SK-N-SH treated with all-trans-retinoic acid at 6 μM for 48 hours (cell line): ENCODE measurements around the gene ENPP3.

ENCODE experiments used
- ATAC-seq: fragments of 200-7000 bp; cut with Tn5 transposase; 3 replicates; pipeline ENCODE4 v1.9.1; 2020; ENCODE audit warnings: mild to moderate bottlenecking, moderate library complexity
- ARNTL ChIP-seq: fragments of 450-650 bp; formaldehyde crosslinking; IDR thresholded peaks from 2 replicates; pipeline ENCODE4 v1.5.0; 2020; ENCODE audit warnings: low read depth, mild to moderate bottlenecking, moderate library complexity, borderline replicate concordance
- BACH2 ChIP-seq: fragments of 250-450 bp; sonication (Bioruptor Pico); IDR thresholded peaks from 2 replicates; pipeline ENCODE4 v1.9.0; 2021; ENCODE audit warnings: mild to moderate bottlenecking, borderline replicate concordance
- CSDC2 ChIP-seq: fragments of 250-450 bp; sonication (Bioruptor Pico); IDR thresholded peaks from 2 replicates; pipeline ENCODE4 v1.5.0; 2020; ENCODE audit warnings: mild to moderate bottlenecking, moderate library complexity
- ESRRG ChIP-seq: fragments of 250-450 bp; sonication (Bioruptor Pico); IDR thresholded peaks from 2 replicates; pipeline ENCODE4 v1.6.1; 2021; ENCODE audit warnings: mild to moderate bottlenecking
- GLIS3 ChIP-seq: fragments of 250-450 bp; sonication (Bioruptor Pico); IDR thresholded peaks from 2 replicates; pipeline ENCODE4 v1.5.0; 2020; ENCODE audit warnings: mild to moderate bottlenecking, moderate library complexity
- ISL1 ChIP-seq: fragments of 250-450 bp; sonication (Bioruptor Pico); IDR thresholded peaks from 2 replicates; pipeline ENCODE4 v2.1.2; 2022; ENCODE audit warnings: mild to moderate bottlenecking, moderate library complexity
- OSR1 ChIP-seq: fragments of 250-450 bp; sonication (Bioruptor Pico); IDR thresholded peaks from 2 replicates; pipeline ENCODE4 v1.8.0; 2022; ENCODE audit warnings: moderate library complexity, mild to moderate bottlenecking, inconsistent platforms
- PPARA ChIP-seq: fragments of 250-450 bp; sonication (Bioruptor Pico); IDR thresholded peaks from 2 replicates; pipeline ENCODE4 v1.5.0; 2020; ENCODE audit warnings: mild to moderate bottlenecking, borderline replicate concordance
- RARB ChIP-seq: fragments of 250-450 bp; sonication (Bioruptor Pico); IDR thresholded peaks from 2 replicates; pipeline ENCODE4 v1.8.0; 2021; ENCODE audit warnings: mild to moderate bottlenecking, moderate library complexity
- SNAI2 ChIP-seq: fragments of 250-450 bp; sonication (Bioruptor Pico); IDR thresholded peaks from 2 replicates; pipeline ENCODE4 v1.5.0; 2020; ENCODE audit warnings: mild to moderate bottlenecking, moderate library complexity
- TOX ChIP-seq: fragments of 250-450 bp; sonication (Bioruptor Pico); IDR thresholded peaks from 2 replicates; pipeline ENCODE4 v1.8.0; 2021; ENCODE audit warnings: mild to moderate bottlenecking, moderate library complexity, borderline replicate concordance
- ZC3H10 ChIP-seq: fragments of 250-450 bp; sonication (Bioruptor Pico); IDR thresholded peaks from 2 replicates; pipeline ENCODE4 v1.5.1; 2021; ENCODE audit warnings: mild to moderate bottlenecking, moderate library complexity
- ZFP3 ChIP-seq: fragments of 250-450 bp; sonication (Bioruptor Pico); IDR thresholded peaks from 2 replicates; pipeline ENCODE4 v1.5.0; 2020; ENCODE audit warnings: mild to moderate bottlenecking, moderate library complexity
- ZFP30 ChIP-seq: fragments of 450-650 bp; formaldehyde crosslinking; IDR thresholded peaks from 2 replicates; pipeline ENCODE4 v1.5.0; 2022; ENCODE audit warnings: mild to moderate bottlenecking, moderate library complexity
- ZNF565 ChIP-seq: fragments of 450-650 bp; formaldehyde crosslinking; conservative IDR thresholded peaks from 2 replicates; pipeline ENCODE4 v1.5.0; 2020; ENCODE audit warnings: low read depth, mild to moderate bottlenecking, moderate library complexity
- ZNF8 ChIP-seq: fragments of 450-650 bp; formaldehyde crosslinking; IDR thresholded peaks from 2 replicates; pipeline ENCODE4 v1.5.0; 2020; ENCODE audit warnings: mild to moderate bottlenecking, moderate library complexity
- TF ChIP-seq, protein P1 (sequence below): fragments of 250-450 bp; sonication (Bioruptor Pico); IDR thresholded peaks from 2 replicates; pipeline ENCODE4 v1.5.1; 2021; ENCODE audit warnings: mild to moderate bottlenecking, moderate library complexity
- TF ChIP-seq, protein P2 (sequence below): fragments of 250-450 bp; sonication (Bioruptor Pico); IDR thresholded peaks from 2 replicates; pipeline ENCODE4 v1.8.0; 2020; ENCODE audit warnings: mild to moderate bottlenecking, moderate library complexity, borderline replicate concordance
- TF ChIP-seq, protein P3 (sequence below): fragments of 250-450 bp; sonication (Bioruptor Pico); IDR thresholded peaks from 2 replicates; pipeline ENCODE4 v1.5.1; 2020; ENCODE audit warnings: low read depth, mild to moderate bottlenecking, moderate library complexity
- TF ChIP-seq, protein P4 (sequence below): fragments of 250-450 bp; sonication (Bioruptor Pico); IDR thresholded peaks from 2 replicates; pipeline ENCODE4 v1.5.0; 2020; ENCODE audit warnings: mild to moderate bottlenecking, moderate library complexity
- TF ChIP-seq, protein P5 (sequence below): fragments of 250-450 bp; sonication (Bioruptor Pico); IDR thresholded peaks from 2 replicates; pipeline ENCODE4 v1.8.0; 2021; ENCODE audit warnings: low read depth, mild to moderate bottlenecking, moderate library complexity, borderline replicate concordance

The ENPP3 gene

DNA sequence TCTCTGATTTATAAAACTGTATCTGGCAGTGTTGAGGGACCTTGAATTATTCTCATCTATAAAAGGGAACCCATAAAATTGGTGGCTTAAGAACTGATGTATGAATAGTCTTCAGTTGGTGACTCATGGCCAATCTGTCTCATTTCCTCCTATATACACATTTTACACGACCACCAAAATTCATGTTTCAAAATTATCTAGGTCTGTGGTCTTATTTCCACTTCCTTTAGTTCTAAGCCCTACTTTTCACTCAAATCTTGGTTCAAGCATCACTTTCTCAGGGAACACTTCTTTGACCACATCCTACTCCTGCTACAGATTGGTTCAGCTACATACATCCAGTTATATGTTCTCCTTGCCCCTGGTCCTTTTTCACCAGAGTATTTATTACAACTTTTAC is 152.1 kb downstream of the ENPP3 start:
- no peak for TF ChIP-seq CSDC2 (CRISPR knock-in tag)
- no peak for TF ChIP-seq OSR1 (CRISPR knock-in tag)
- TF ChIP-seq, protein P1, sequence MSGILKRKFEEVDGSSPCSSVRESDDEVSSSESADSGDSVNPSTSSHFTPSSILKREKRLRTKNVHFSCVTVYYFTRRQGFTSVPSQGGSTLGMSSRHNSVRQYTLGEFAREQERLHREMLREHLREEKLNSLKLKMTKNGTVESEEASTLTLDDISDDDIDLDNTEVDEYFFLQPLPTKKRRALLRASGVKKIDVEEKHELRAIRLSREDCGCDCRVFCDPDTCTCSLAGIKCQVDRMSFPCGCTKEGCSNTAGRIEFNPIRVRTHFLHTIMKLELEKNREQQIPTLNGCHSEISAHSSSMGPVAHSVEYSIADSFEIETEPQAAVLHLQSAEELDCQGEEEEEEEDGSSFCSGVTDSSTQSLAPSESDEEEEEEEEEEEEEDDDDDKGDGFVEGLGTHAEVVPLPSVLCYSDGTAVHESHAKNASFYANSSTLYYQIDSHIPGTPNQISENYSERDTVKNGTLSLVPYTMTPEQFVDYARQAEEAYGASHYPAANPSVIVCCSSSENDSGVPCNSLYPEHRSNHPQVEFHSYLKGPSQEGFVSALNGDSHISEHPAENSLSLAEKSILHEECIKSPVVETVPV = no peak
- TF ChIP-seq SNAI2 (CRISPR knock-in tag) = no peak
- TF ChIP-seq ZC3H10 (CRISPR knock-in tag) = no peak
- ATAC-seq = no peak

DNA sequence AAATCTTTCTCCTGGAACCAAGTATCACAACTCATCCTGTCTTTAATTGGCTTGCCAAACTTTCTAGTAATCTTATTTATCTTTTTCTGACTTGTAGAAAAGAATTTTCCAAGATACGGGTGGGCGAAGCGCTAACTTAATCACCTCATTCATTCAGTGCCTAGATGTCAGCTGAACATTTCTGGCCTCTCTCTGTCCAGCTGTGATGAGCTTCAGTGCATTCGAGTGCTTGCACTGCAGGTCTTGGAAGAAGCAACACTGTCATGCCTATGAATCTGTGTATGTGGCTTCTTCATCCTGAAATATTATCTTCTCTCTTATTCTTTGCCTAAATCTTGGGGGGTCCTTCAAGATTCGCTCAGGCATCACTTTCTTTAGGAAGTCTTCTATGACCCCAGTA is 154.4 kb downstream of the ENPP3 start:
- TF ChIP-seq, protein P2, sequence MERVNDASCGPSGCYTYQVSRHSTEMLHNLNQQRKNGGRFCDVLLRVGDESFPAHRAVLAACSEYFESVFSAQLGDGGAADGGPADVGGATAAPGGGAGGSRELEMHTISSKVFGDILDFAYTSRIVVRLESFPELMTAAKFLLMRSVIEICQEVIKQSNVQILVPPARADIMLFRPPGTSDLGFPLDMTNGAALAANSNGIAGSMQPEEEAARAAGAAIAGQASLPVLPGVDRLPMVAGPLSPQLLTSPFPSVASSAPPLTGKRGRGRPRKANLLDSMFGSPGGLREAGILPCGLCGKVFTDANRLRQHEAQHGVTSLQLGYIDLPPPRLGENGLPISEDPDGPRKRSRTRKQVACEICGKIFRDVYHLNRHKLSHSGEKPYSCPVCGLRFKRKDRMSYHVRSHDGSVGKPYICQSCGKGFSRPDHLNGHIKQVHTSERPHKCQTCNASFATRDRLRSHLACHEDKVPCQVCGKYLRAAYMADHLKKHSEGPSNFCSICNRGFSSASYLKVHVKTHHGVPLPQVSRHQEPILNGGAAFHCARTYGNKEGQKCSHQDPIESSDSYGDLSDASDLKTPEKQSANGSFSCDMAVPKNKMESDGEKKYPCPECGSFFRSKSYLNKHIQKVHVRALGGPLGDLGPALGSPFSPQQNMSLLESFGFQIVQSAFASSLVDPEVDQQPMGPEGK = no peak
- TF ChIP-seq BACH2 = no peak
- no peak for TF ChIP-seq CSDC2 (CRISPR knock-in tag)
- TF ChIP-seq ZNF565 (CRISPR knock-in tag) = no peak
- TF ChIP-seq GLIS3 (CRISPR knock-in tag) = no peak
- TF ChIP-seq ARNTL (CRISPR knock-in tag) = no peak
- TF ChIP-seq TOX (CRISPR knock-in tag) = no peak
- no peak for TF ChIP-seq ZNF8 (CRISPR knock-in tag)
- no peak for TF ChIP-seq RARB
- TF ChIP-seq ESRRG (CRISPR knock-in tag) = no peak
- ATAC-seq = no peak

DNA sequence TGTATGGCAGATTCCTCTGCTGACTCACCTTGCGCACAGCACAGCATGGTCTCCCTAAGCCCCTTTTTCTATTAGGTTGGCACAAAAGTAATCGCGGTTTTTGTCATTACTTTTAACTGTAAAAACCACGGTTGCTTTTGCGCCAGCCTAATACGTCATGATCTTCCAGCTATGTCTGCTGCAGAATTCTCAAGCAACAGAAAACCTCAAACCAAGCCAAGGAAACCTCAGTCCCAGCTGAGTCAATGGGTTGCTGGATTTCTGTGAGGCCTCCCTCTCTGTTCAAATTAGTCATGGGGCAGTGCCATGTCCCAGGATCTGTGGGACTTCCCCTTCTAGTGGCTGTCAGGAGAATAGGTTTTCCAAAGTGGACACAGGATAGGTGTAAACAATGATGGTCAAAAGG is 155.0 kb downstream of the ENPP3 start:
- no peak for ATAC-seq
- TF ChIP-seq ARNTL (CRISPR knock-in tag) (no peak), PPARA (CRISPR knock-in tag) (no peak), GLIS3 (CRISPR knock-in tag) (no peak), ISL1 (CRISPR knock-in tag) (no peak), ZFP30 (no peak), ZNF8 (CRISPR knock-in tag) (no peak), ZFP3 (no peak), SNAI2 (CRISPR knock-in tag) (no peak), BACH2 (no peak), CSDC2 (CRISPR knock-in tag) (no peak), RARB (no peak), OSR1 (CRISPR knock-in tag) (no peak), ZC3H10 (CRISPR knock-in tag) (no peak), TOX (CRISPR knock-in tag) (no peak)
- TF ChIP-seq, protein P2 = no peak
- TF ChIP-seq, protein P3, sequence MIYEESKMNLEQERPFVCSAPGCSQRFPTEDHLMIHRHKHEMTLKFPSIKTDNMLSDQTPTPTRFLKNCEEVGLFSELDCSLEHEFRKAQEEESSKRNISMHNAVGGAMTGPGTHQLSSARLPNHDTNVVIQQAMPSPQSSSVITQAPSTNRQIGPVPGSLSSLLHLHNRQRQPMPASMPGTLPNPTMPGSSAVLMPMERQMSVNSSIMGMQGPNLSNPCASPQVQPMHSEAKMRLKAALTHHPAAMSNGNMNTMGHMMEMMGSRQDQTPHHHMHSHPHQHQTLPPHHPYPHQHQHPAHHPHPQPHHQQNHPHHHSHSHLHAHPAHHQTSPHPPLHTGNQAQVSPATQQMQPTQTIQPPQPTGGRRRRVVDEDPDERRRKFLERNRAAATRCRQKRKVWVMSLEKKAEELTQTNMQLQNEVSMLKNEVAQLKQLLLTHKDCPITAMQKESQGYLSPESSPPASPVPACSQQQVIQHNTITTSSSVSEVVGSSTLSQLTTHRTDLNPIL (CRISPR knock-in tag) = no peak
- TF ChIP-seq, protein P1 = no peak
- TF ChIP-seq, protein P4, sequence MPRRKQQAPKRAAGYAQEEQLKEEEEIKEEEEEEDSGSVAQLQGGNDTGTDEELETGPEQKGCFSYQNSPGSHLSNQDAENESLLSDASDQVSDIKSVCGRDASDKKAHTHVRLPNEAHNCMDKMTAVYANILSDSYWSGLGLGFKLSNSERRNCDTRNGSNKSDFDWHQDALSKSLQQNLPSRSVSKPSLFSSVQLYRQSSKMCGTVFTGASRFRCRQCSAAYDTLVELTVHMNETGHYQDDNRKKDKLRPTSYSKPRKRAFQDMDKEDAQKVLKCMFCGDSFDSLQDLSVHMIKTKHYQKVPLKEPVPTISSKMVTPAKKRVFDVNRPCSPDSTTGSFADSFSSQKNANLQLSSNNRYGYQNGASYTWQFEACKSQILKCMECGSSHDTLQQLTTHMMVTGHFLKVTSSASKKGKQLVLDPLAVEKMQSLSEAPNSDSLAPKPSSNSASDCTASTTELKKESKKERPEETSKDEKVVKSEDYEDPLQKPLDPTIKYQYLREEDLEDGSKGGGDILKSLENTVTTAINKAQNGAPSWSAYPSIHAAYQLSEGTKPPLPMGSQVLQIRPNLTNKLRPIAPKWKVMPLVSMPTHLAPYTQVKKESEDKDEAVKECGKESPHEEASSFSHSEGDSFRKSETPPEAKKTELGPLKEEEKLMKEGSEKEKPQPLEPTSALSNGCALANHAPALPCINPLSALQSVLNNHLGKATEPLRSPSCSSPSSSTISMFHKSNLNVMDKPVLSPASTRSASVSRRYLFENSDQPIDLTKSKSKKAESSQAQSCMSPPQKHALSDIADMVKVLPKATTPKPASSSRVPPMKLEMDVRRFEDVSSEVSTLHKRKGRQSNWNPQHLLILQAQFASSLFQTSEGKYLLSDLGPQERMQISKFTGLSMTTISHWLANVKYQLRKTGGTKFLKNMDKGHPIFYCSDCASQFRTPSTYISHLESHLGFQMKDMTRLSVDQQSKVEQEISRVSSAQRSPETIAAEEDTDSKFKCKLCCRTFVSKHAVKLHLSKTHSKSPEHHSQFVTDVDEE (CRISPR knock-in tag) = no peak
- TF ChIP-seq, protein P5, sequence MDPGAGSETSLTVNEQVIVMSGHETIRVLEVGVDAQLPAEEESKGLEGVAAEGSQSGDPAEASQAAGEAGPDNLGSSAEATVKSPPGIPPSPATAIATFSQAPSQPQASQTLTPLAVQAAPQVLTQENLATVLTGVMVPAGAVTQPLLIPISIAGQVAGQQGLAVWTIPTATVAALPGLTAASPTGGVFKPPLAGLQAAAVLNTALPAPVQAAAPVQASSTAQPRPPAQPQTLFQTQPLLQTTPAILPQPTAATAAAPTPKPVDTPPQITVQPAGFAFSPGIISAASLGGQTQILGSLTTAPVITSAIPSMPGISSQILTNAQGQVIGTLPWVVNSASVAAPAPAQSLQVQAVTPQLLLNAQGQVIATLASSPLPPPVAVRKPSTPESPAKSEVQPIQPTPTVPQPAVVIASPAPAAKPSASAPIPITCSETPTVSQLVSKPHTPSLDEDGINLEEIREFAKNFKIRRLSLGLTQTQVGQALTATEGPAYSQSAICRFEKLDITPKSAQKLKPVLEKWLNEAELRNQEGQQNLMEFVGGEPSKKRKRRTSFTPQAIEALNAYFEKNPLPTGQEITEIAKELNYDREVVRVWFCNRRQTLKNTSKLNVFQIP (CRISPR knock-in tag) = no peak
